HG03378 (cell line): ENCODE results near the gene TOPAZ1.

Experiments used
- ATAC-seq: cut with Tn5 transposase; IDR thresholded peaks from one replicate; pipeline ENCODE4 v1.9.1; 2021; ENCODE audit warnings: mild to moderate bottlenecking, moderate library complexity; ENCODE audit not compliant: unreplicated experiment

Gene TOPAZ1

GRCh38 chr3:44240061-44240460 is 1.6 kb upstream of the TOPAZ1 start:
- ATAC-seq, result no peak

GRCh38 chr3:44242721-44243120 is 1.0 kb downstream of the TOPAZ1 start:
- no peak for ATAC-seq

GRCh38 chr3:44248152-44248551 is 6.5 kb downstream of the TOPAZ1 start:
- no peak for ATAC-seq

GRCh38 chr3:44252332-44252959 is 10.8 kb downstream of the TOPAZ1 start:
- ATAC-seq, result no peak

- no peak for ATAC-seq
Observed at GRCh38 chr3:44259404-44259803, 17.7 kb downstream of the TOPAZ1 start.

GRCh38 chr3:44264146-44264545 is 22.5 kb downstream of the TOPAZ1 start:
- no peak for ATAC-seq

- ATAC-seq, result no peak
Observed at GRCh38 chr3:44265815-44266214, 24.1 kb downstream of the TOPAZ1 start.

- ATAC-seq, result no peak
Observed at GRCh38 chr3:44272191-44272590, 30.5 kb downstream of the TOPAZ1 start.

- ATAC-seq, result no peak
Observed at GRCh38 chr3:44277925-44278324, 36.2 kb downstream of the TOPAZ1 start.

- ATAC-seq, result no peak
Observed at GRCh38 chr3:44280077-44280476, 38.4 kb downstream of the TOPAZ1 start.

- ATAC-seq, result no peak
Observed at GRCh38 chr3:44280631-44281030, 38.9 kb downstream of the TOPAZ1 start.

GRCh38 chr3:44284949-44285348 is 43.3 kb downstream of the TOPAZ1 start:
- ATAC-seq, result no peak

GRCh38 chr3:44289882-44290462 is 48.3 kb downstream of the TOPAZ1 start:
- ATAC-seq, result no peak

- ATAC-seq, result no peak
Observed at GRCh38 chr3:44292276-44292675, 50.6 kb downstream of the TOPAZ1 start.

GRCh38 chr3:44292947-44293346 is 51.3 kb downstream of the TOPAZ1 start:
- ATAC-seq, result no peak

- no peak for ATAC-seq
Observed at GRCh38 chr3:44297255-44297654, 55.6 kb downstream of the TOPAZ1 start.

- no peak for ATAC-seq
Observed at GRCh38 chr3:44301746-44302145, 60.1 kb downstream of the TOPAZ1 start.

GRCh38 chr3:44309500-44309899 is 67.8 kb downstream of the TOPAZ1 start:
- ATAC-seq, result no peak

- ATAC-seq, result no peak
Observed at GRCh38 chr3:44318891-44319311, 77.2 kb downstream of the TOPAZ1 start.

- ATAC-seq, result no peak
Observed at GRCh38 chr3:44321335-44321734, 79.6 kb downstream of the TOPAZ1 start.

- no peak for ATAC-seq
Observed at GRCh38 chr3:44323341-44323955, 81.8 kb downstream of the TOPAZ1 start.

GRCh38 chr3:44324584-44324983 is 82.9 kb downstream of the TOPAZ1 start:
- ATAC-seq, result no peak
